Erythroblast (primary cell): ENCODE data around the gene FGF22.

Experiments
- GATA1 ChIP-seq: IDR thresholded peaks from 2 replicates; pipeline ENCODE4 v1.6.1; 2011; ENCODE audit warnings: low read depth, mild to moderate bottlenecking, control low read depth, low read length, moderate library complexity
- POLR2A ChIP-seq: IDR thresholded peaks from 2 replicates; pipeline ENCODE4 v1.6.1; 2011; ENCODE audit warnings: mild to moderate bottlenecking, low read length

DNA sequence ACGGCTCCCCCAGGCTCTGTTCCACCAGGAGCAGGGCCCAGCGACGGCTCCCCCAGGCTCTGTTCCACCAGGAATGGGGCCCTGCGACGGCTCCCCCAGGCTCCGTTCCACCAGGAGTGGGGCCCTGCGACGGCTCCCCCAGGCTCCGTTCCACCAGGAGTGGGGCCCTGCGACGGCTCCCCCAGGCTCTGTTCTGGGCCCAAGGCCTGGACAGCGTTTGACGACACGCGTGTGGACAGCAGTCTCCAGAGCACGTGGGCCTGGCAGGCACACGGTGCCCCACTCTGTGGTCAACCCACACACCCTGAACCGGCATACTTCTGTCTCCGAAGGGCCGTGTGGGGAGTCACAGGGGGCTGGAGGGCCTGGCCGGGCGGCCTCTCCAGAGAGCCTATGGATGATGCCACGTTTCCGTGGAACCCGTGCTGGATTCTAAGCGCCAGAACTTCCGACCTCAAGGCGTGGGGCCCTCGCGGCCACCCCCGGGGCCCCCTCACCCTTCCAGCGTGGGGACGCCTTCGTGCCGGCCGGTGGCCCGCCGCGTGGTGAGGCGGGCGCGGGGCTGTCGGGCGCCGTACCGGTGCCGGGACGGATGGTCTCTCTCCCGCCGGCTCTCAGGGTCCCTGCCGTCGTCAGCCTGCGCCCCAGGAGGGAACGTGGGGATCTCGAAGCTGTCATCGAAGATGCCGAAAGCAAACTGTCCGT is 11.6 kb downstream of the FGF22 start:
- TF ChIP-seq POLR2A (no peak), GATA1 (no peak)
